HepG2 (cell line): ENCODE measurements around the gene CACNA1G. TPM values are rescaled to one million over a fixed set of nuclear protein-coding genes. Genes with fewer than 3 reads are reported as not detected.

Experiments used
- ATF7-NPFF ChIP-seq: sonication (generic); formaldehyde crosslinking; IDR thresholded peaks from 2 replicates; pipeline ENCODE4 v1.8.1; 2023; ENCODE audit warnings: mild to moderate bottlenecking, low read depth, missing genetic modification reagents, moderate library complexity
- CENPX ChIP-seq: sonication (generic); formaldehyde crosslinking; IDR thresholded peaks from 2 replicates; pipeline ENCODE4 v1.9.0; 2021; ENCODE audit warnings: mild to moderate bottlenecking, missing genetic modification reagents, moderate library complexity
- CHD2 ChIP-seq: IDR thresholded peaks from 2 replicates; pipeline ENCODE4 v1.6.1; 2011; ENCODE audit warnings: low read depth, low read length, improper control_type of control experiment
- EZH2 ChIP-seq: conservative IDR thresholded peaks from 2 replicates; pipeline ENCODE4 v1.6.1; 2012; ENCODE audit warnings: mild to moderate bottlenecking, low read depth, low read length, moderate library complexity
- KAT8 ChIP-seq: IDR thresholded peaks from 2 replicates; pipeline ENCODE4 v1.6.1; 2016; ENCODE audit warnings: missing genetic modification reagents, missing compliant biosample characterization
- NAIF1 ChIP-seq: sonication (generic); formaldehyde crosslinking; IDR thresholded peaks from 2 replicates; pipeline ENCODE4 v1.5.0; 2020; ENCODE audit warnings: mild to moderate bottlenecking, missing genetic modification reagents, borderline replicate concordance
- NR2F6 ChIP-seq, 2 experiments: IDR thresholded peaks; 2 replicates each; pipeline ENCODE4 v1.6.1; 2016; ENCODE audit warnings: antibody characterized with exemption in 1 of 2, mild to moderate bottlenecking in 1 of 2
- PAX8 ChIP-seq: sonication (generic); formaldehyde crosslinking; IDR thresholded peaks from 2 replicates; pipeline ENCODE4 v1.8.0; 2022; ENCODE audit warnings: mild to moderate bottlenecking, missing genetic modification reagents, borderline replicate concordance
- SIX4 ChIP-seq: sonication (generic); formaldehyde crosslinking; IDR thresholded peaks from 2 replicates; pipeline ENCODE4 v1.4.0; 2020; ENCODE audit warnings: missing genetic modification reagents
- U2AF1 ChIP-seq: fragments of 200-400 bp; formaldehyde crosslinking; optimal IDR thresholded peaks from 2 replicates; pipeline ENCODE3; 2017; ENCODE audit warnings: mild to moderate bottlenecking, low read depth, low read length
- ZEB1 ChIP-seq: IDR thresholded peaks from 2 replicates; pipeline ENCODE4 v1.6.1; 2012; ENCODE audit warnings: mild to moderate bottlenecking, low read depth, inconsistent platforms; ENCODE audit not compliant: insufficient replicate concordance
- ZNF225 ChIP-seq: sonication (generic); formaldehyde crosslinking; IDR thresholded peaks from 2 replicates; pipeline ENCODE4 v1.4.0; 2020; ENCODE audit warnings: mild to moderate bottlenecking, missing genetic modification reagents
- ZNF275 ChIP-seq: sonication (generic); formaldehyde crosslinking; IDR thresholded peaks from 2 replicates; pipeline ENCODE4 v1.8.0; 2022; ENCODE audit warnings: missing genetic modification reagents, mild to moderate bottlenecking, inconsistent platforms, borderline replicate concordance
- ZNF292 ChIP-seq: sonication (generic); formaldehyde crosslinking; IDR thresholded peaks from 2 replicates; pipeline ENCODE4 v1.8.1; 2022; ENCODE audit warnings: mild to moderate bottlenecking, low read depth, missing genetic modification reagents, borderline replicate concordance
- ZNF354B ChIP-seq: sonication (generic); formaldehyde crosslinking; IDR thresholded peaks from 2 replicates; pipeline ENCODE4 v1.8.0; 2022; ENCODE audit warnings: mild to moderate bottlenecking, missing genetic modification reagents
- ZNF407 ChIP-seq: sonication (generic); formaldehyde crosslinking; IDR thresholded peaks from one replicate; pipeline ENCODE4 v1.5.1; 2020; ENCODE audit warnings: mild to moderate bottlenecking, missing genetic modification reagents; ENCODE audit errors: not compliant biosample characterization
- ZNF570 ChIP-seq: sonication (generic); formaldehyde crosslinking; IDR thresholded peaks from 2 replicates; pipeline ENCODE4 v1.4.0; 2020; ENCODE audit warnings: mild to moderate bottlenecking, missing genetic modification reagents, borderline replicate concordance
- ZNF580 ChIP-seq: IDR thresholded peaks from 2 replicates; pipeline ENCODE4 v1.6.1; 2016; ENCODE audit warnings: low read depth, borderline replicate concordance
- ZNF674 ChIP-seq: sonication (generic); formaldehyde crosslinking; IDR thresholded peaks from 2 replicates; pipeline ENCODE4 v1.5.0; 2020; ENCODE audit warnings: low read depth, mild to moderate bottlenecking, missing genetic modification reagents
- ZNF713 ChIP-seq: sonication (generic); formaldehyde crosslinking; IDR thresholded peaks from 2 replicates; pipeline ENCODE4 v1.4.0; 2020; ENCODE audit warnings: mild to moderate bottlenecking, missing genetic modification reagents
- ZSCAN30 ChIP-seq: sonication (generic); formaldehyde crosslinking; IDR thresholded peaks from 2 replicates; pipeline ENCODE4 v1.5.0; 2020; ENCODE audit warnings: mild to moderate bottlenecking, missing genetic modification reagents
- polyA plus RNA-seq, 8 experiments: library from polyadenylated mRNA; depleted of rRNA in 3 of 8; stranded (reverse) in 7 of 8; unstranded in 1 of 8; fragments of >200 nt; fragmentation: Illumina TruSeq in 4 of 8; extraction: Trizol in 4 of 8; gene quantifications; 2 replicates each; pipeline versions ENCODE4 v1.2.1 to v1.2.3, GENCODE V29; 2011 to 2016; ENCODE audit warnings: low read depth in 4 of 8, missing spikeins in 1 of 8, mixed read lengths in 1 of 8; ENCODE audit not compliant: insufficient read depth in 1 of 8
- total RNA-seq, 5 experiments: library from RNA; depleted of rRNA; stranded (reverse); fragments of >200 nt; fragmentation: Illumina TruSeq; extraction: Trizol; gene quantifications; 2 replicates each; pipeline ENCODE4 v1.2.3, GENCODE V29; 2016; ENCODE audit warnings: low read depth in 1 of 5

The CACNA1G gene
- total and polyA plus RNA-seq, 2 of the 13 experiments (the other 11 are each of a cell fraction or from before 2014, with no cell fraction given): 0.02 TPM; not detected in 1

- TF ChIP-seq ZNF407 (CRISPR knock-in tag) (no peak), CHD2 (no peak), ZNF570 (CRISPR knock-in tag) (no peak), ZNF580 (CRISPR knock-in tag) (no peak), ZNF674 (CRISPR knock-in tag) (no peak), KAT8 (CRISPR knock-in tag) (no peak), SIX4 (CRISPR knock-in tag) (no peak), ZNF354B (no peak), ZNF275 (CRISPR knock-in tag) (no peak), NR2F6 (IDR thresholded peaks at IDR 0.05) (no peak), NR2F6 (CRISPR knock-in tag; IDR thresholded peaks at IDR 0.05) (no peak), PAX8 (CRISPR knock-in tag) (no peak), NAIF1 (no peak), ZEB1 (no peak), ATF7-NPFF (CRISPR knock-in tag) (no peak), ZNF225 (CRISPR knock-in tag) (0 out of 2 replicates have a peak, but pooled peaks have one; percentile 31), U2AF1 (no peak), ZSCAN30 (no peak), EZH2 (no peak), ZNF292 (CRISPR knock-in tag) (0 out of 2 replicates have a peak, but pooled peaks have one; percentile 3), CENPX (CRISPR knock-in tag) (no peak), ZNF713 (CRISPR knock-in tag) (no peak)
These were observed 45.4 kb upstream of the CACNA1G start (continued) for GRCh38 chr17:50514936-50515702.
